ENCODE results near the gene ROM1. TPM values are rescaled to one million over a fixed set of nuclear protein-coding genes. Genes with fewer than 3 reads are reported as not detected.

ROM1 gene
- total and polyA plus RNA-seq, 2 donors from 2014 or later: 7.9 to 11.1 TPM

GRCh38 chr11:62652161-62653006, 39.3 kb downstream of the ROM1 start:
- Histone ChIP-seq H3K27me3 (ENCODE audit: control insufficient read depth, insufficient read depth, low read length) (no peaks in the 10 kb centered on the region), H3K4me1 (ENCODE audit: control insufficient read depth in 2 of 3, insufficient read depth in 2 of 3, low read depth in 1 of 3, low read length in 3 of 3) (peaks cover 0 to 8% (median 4%) of the 10 kb centered on the region in 3 donors), H3K4me3 (ENCODE audit: low read length in 3 of 3) (peak overlapping the region; percentile 64 to 90 (median 72)), H3K9ac (ENCODE audit: low read length in 3 of 3) (peak overlapping the region; percentile 40 to 94 (median 80)), H3K27ac (ENCODE audit: low read depth in 2 of 2, low read length in 2 of 2) (peak overlapping the region; percentile 83 to 86), H3K9me3 (ENCODE audit: control insufficient read depth in 2 of 3, insufficient read depth in 1 of 3, low read length in 3 of 3) (no peaks in the 10 kb centered on the region), H3K36me3 (ENCODE audit: control insufficient read depth in 2 of 3, insufficient read depth in 3 of 3, low read length in 3 of 3) (peaks cover 0 to 19% (median 5%) of the 10 kb centered on the region in 3 donors)
- FAIRE-seq: no peak
- intact Hi-C loops (cut with DNase I): no loop called here
- no peak for TF ChIP-seq CTCF (IDR thresholded peaks at IDR 0.05; ENCODE audit: borderline replicate concordance, extremely low read depth, insufficient read depth)
- DNase-seq: no peak

GRCh38 chr11:62654297-62654696, 41.2 kb downstream of the ROM1 start:
- DNase-seq (no peak), FAIRE-seq (no peak)
- peaks cover 0 to 4% (median 4%) of the 10 kb centered on the region in 3 donors for H3K36me3 ChIP-seq (ENCODE audit: control insufficient read depth in 2 of 3, insufficient read depth in 3 of 3, low read length in 3 of 3)
- H3K27me3 ChIP-seq (ENCODE audit: control insufficient read depth, insufficient read depth, low read length): no peaks in the 10 kb centered on the region
- no peak overlapping the region for H3K27ac ChIP-seq (ENCODE audit: low read depth in 2 of 2, low read length in 2 of 2)
- intact Hi-C loops (cut with DNase I): no loop called here
- no peak for TF ChIP-seq CTCF (IDR thresholded peaks at IDR 0.05; ENCODE audit: borderline replicate concordance, extremely low read depth, insufficient read depth)
- H3K9me3 ChIP-seq (ENCODE audit: control insufficient read depth in 2 of 3, insufficient read depth in 1 of 3, low read length in 3 of 3): no peaks in the 10 kb centered on the region
- peaks cover 0 to 8% (median 4%) of the 10 kb centered on the region in 3 donors for H3K4me1 ChIP-seq (ENCODE audit: control insufficient read depth in 2 of 3, insufficient read depth in 2 of 3, low read depth in 1 of 3, low read length in 3 of 3)
- H3K9ac ChIP-seq (ENCODE audit: low read length in 3 of 3): no peak overlapping the region
- no peak overlapping the region for H3K4me3 ChIP-seq (ENCODE audit: low read length in 3 of 3)

GRCh38 chr11:62656796-62657429, 43.9 kb downstream of the ROM1 start:
- Histone ChIP-seq H3K4me1 (ENCODE audit: control insufficient read depth in 2 of 3, insufficient read depth in 2 of 3, low read depth in 1 of 3, low read length in 3 of 3) (peaks cover 0 to 4% (median 4%) of the 10 kb centered on the region in 3 donors), H3K9me3 (ENCODE audit: control insufficient read depth in 2 of 3, insufficient read depth in 1 of 3, low read length in 3 of 3) (no peaks in the 10 kb centered on the region), H3K27ac (ENCODE audit: low read depth in 2 of 2, low read length in 2 of 2) (no peak overlapping the region), H3K27me3 (ENCODE audit: control insufficient read depth, insufficient read depth, low read length) (no peaks in the 10 kb centered on the region), H3K9ac (ENCODE audit: low read length in 3 of 3) (no peak overlapping the region), H3K36me3 (ENCODE audit: control insufficient read depth in 2 of 3, insufficient read depth in 3 of 3, low read length in 3 of 3) (no peaks in the 10 kb centered on the region), H3K4me3 (ENCODE audit: low read length in 3 of 3) (no peak overlapping the region)
- DNase-seq: peak in 1 of 5 donors; percentile 15
- no peak for TF ChIP-seq CTCF (IDR thresholded peaks at IDR 0.05; ENCODE audit: borderline replicate concordance, extremely low read depth, insufficient read depth)
- FAIRE-seq: no peak
- intact Hi-C loops (cut with DNase I): no loop called here

All from kidney (tissue), 14 donors.